Measurements from ENCODE around the gene CCT8L2. TPM values are rescaled to one million over a fixed set of nuclear protein-coding genes. Genes with fewer than 3 reads are reported as not detected.
"Not testable (repeated sequence)": the region's sequence is repeated elsewhere in the genome, so short reads cannot be mapped to it uniquely, and the experiment has no call there.

The CCT8L2 gene
- total and polyA plus RNA-seq, 2 of the 4 experiments (the other 2 are of a cell fraction) = not detected

- POLR2A ChIA-PET (ENCODE audit: unreplicated experiment); H3K4ac ChIP-seq (ENCODE audit: low read depth, low read length); BruUV-seq (replicated peaks); H2AK5ac ChIP-seq (ENCODE audit: low read depth, low read length); DNase-seq; H2AFZ ChIP-seq (replicated peaks; ENCODE audit: low read length, poor library complexity); H3K36me3 ChIP-seq (ENCODE audit: control insufficient read depth, insufficient read depth, low read length); H3K9me1 ChIP-seq (ENCODE audit: insufficient read depth, low read length); H3K23ac ChIP-seq (ENCODE audit: low read depth, low read length); H3K79me1 ChIP-seq (ENCODE audit: low read depth in 1 of 2, low read length in 2 of 2); H2BK15ac ChIP-seq (ENCODE audit: low read depth, low read length); H2BK120ac ChIP-seq (ENCODE audit: low read depth, low read length); dilution Hi-C loops (cut with HindIII; ENCODE audit: low sequenced_read_pairs, unreplicated experiment); H2BK20ac ChIP-seq (ENCODE audit: low read depth, low read length); H3K27ac ChIP-seq (ENCODE audit: insufficient read depth, low read length); H3K27me3 ChIP-seq (ENCODE audit: control insufficient read depth, insufficient read depth, low read length); H4K20me1 ChIP-seq (ENCODE audit: insufficient read depth, low read length); H3K14ac ChIP-seq (replicated peaks; ENCODE audit: low read depth, low read length); H4K91ac ChIP-seq (ENCODE audit: insufficient read depth, low read depth, low read length); in situ Hi-C loops (cut with MboI; ENCODE audit: low sequenced_read_pairs); H2AK9ac ChIP-seq (replicated peaks; ENCODE audit: low read depth, low read length, poor library complexity); H3K9me3 ChIP-seq (ENCODE audit: control insufficient read depth, insufficient read depth, low read length); H2BK5ac ChIP-seq (ENCODE audit: low read depth, low read length, poor library complexity, severe bottlenecking); H3K4me2 ChIP-seq (ENCODE audit: low read depth, low read length); H4K5ac ChIP-seq (ENCODE audit: low read depth, low read length); ATAC-seq (ENCODE audit: low read depth); H4K8ac ChIP-seq (ENCODE audit: low read depth in 2 of 2, low read length in 2 of 2); H3K4me3 ChIP-seq (ENCODE audit: insufficient read depth, low read depth, low read length); CTCF ChIA-PET; H3K4me1 ChIP-seq (ENCODE audit: control insufficient read depth, insufficient read depth, low read length); H3K56ac ChIP-seq (ENCODE audit: extremely low read depth, insufficient read depth, low read length); H3K9ac ChIP-seq (ENCODE audit: low read depth, low read length); H3K18ac ChIP-seq (ENCODE audit: low read depth, low read length); intact Hi-C loops (cut with micrococcal nuclease): not testable (repeated sequence)
- WGBS, 2 experiments (ENCODE audit: extremely low coverage in 2 of 2, insufficient read length in 1 of 2) = no CpG with 5 or more reads among the region's 1 CpG
Observed at GRCh38 chr22:16543310-16543709, 49.3 kb downstream of the CCT8L2 start.

Other genes with a start within 250 kb of the CCT8L2 start
- gene XKR3, start 232.6 kb upstream of the CCT8L2 start, total RNA-seq (2012; rRNA removed) = not detected in 2 replicates
- not detected in 2 replicates for gene XKR3, start 232.6 kb upstream of the CCT8L2 start, polyA plus RNA-seq (2012; rRNA removed)